Endodermal cell (in vitro differentiated cells): Measurements from ENCODE around the gene SPATA31C1. TPM values are rescaled to one million over a fixed set of nuclear protein-coding genes. Genes with fewer than 3 reads are reported as not detected.

Source experiments
- DNase-seq: peaks from one replicate; pipeline ENCODE4 v3.0.0-alpha.2; 2017
- H3K27ac ChIP-seq: 2 replicates; pipeline ENCODE4 v1.5.1; 2013; ENCODE audit warnings: mild to moderate bottlenecking, low read depth, low read length, moderate library complexity
- H3K27me3 ChIP-seq: 2 replicates; pipeline ENCODE4 v1.6.1; 2013; ENCODE audit warnings: mild to moderate bottlenecking, low read length, moderate library complexity; ENCODE audit not compliant: insufficient read depth, control insufficient read depth, poor library complexity, severe bottlenecking
- H3K36me3 ChIP-seq: 2 replicates; pipeline ENCODE4 v1.7.0; 2013; ENCODE audit warnings: mild to moderate bottlenecking, low read length, moderate library complexity; ENCODE audit not compliant: control insufficient read depth, insufficient read depth
- H3K4me1 ChIP-seq: one replicate; pipeline ENCODE4 v1.7.0; 2013; ENCODE audit warnings: low read length; ENCODE audit not compliant: control insufficient read depth, insufficient read depth
- H3K4me3 ChIP-seq: 2 replicates; pipeline ENCODE4 v1.5.1; 2013; ENCODE audit warnings: mild to moderate bottlenecking, low read length, moderate library complexity
- H3K9ac ChIP-seq: 2 replicates; pipeline ENCODE4 v1.6.1; 2013; ENCODE audit warnings: mild to moderate bottlenecking, low read length, moderate library complexity; ENCODE audit not compliant: poor library complexity, severe bottlenecking; ENCODE audit errors: extremely low read depth
- H3K9me3 ChIP-seq: 2 replicates; pipeline ENCODE4 v1.6.1; 2013; ENCODE audit warnings: mild to moderate bottlenecking, low read length, moderate library complexity; ENCODE audit not compliant: control insufficient read depth
- H3K27ac Mint-ChIP-seq: 2 replicates; pipeline ENCODE4 v1.8.0; 2020; ENCODE audit warnings: mixed read lengths
- H3K27me3 Mint-ChIP-seq: 2 replicates; pipeline ENCODE4 v1.8.0; 2021; ENCODE audit warnings: mild to moderate bottlenecking, mixed read lengths; ENCODE audit not compliant: insufficient read depth
- H3K36me3 Mint-ChIP-seq: 2 replicates; pipeline ENCODE4 v1.8.0; 2020; ENCODE audit warnings: low read depth, mixed read lengths
- H3K4me1 Mint-ChIP-seq: 2 replicates; pipeline ENCODE4 v1.8.0; 2020; ENCODE audit warnings: mixed read lengths
- H3K4me3 Mint-ChIP-seq: 2 replicates; pipeline ENCODE4 v1.8.0; 2020; ENCODE audit warnings: mild to moderate bottlenecking, moderate library complexity, mixed read lengths
- H3K9me3 Mint-ChIP-seq: 2 replicates; pipeline ENCODE4 v1.8.0; 2020; ENCODE audit warnings: mild to moderate bottlenecking, mixed read lengths
- WGBS, 2 experiments: methylation state at CpG; one replicate each; pipeline versions ENCODE4 v1.1.5 to v1.1.7; 2013; ENCODE audit warnings: missing lambda C conversion rate in 2 of 2, mixed read lengths in 1 of 2; ENCODE audit not compliant: insufficient coverage in 1 of 2, insufficient read length in 1 of 2; 5-methylcytosine and 5-hydroxymethylcytosine counted together
- total RNA-seq, 2 donors: library from RNA; stranded (reverse); fragmentation: NEBNext Ultra II Directional in 1 of 2; extraction: Animal tissue kit (Norgen Biotek cat#: 25700) in 1 of 2; gene quantifications; 2 replicates in 1 of 2; 3 replicates in 1 of 2; pipeline ENCODE4 v1.2.1, GENCODE V29; 2021
- TF ChIP-seq, protein P1 (sequence below): fragments of 200-600 bp; sonication (generic); conservative IDR thresholded peaks from 2 replicates; pipeline ENCODE4 v1.5.0; 2021; ENCODE audit warnings: antibody characterized with exemption, mild to moderate bottlenecking

The SPATA31C1 gene
- total RNA-seq, 2 donors from 2014 or later, result 0.09 TPM; not detected in 1

DNA sequence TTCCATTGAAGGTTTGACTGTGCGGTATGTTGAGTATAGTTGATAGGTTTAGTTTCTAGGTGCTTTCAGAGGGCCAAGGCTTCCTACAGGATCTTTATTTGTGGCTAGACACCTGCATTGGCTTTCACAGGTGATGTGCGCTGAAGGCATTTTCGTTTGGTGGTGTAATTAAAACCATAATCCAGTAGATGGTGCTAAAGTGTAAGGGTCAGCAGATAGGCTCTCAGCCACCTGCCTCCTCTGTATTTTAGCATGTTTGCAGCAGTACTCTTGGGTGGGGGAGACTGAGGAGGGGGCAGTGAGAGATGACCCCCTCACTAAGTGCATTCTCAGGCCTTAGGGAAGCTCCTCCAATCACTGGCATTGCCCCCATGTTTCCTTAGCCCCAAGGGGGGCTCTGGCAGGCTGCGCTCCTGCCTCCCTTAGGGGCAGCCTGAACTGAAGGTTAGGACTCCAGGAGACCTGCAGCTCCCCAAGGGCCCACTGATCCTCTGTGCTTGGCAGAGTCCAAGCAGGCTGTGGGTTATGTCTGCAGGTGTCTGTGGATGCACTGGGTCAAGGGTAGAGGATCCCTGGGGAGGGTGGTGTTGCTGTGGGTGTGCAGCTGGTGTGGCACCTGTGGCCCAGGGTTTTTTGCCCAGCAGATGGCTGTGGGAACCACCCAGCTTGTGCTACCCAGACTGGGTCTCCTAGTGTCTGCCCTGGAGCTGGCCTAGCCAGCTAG lies 33.2 kb downstream of the SPATA31C1 start:
- Mint-ChIP-seq H3K27me3 (peaks cover 4% of the 10 kb centered on the region), H3K4me3 (no peak overlapping the region), H3K9me3 (peaks cover 7% of the 10 kb centered on the region), H3K36me3 (no peaks in the 10 kb centered on the region), H3K4me1 (no peaks in the 10 kb centered on the region), H3K27ac (no peak overlapping the region)
- no peak overlapping the region for H3K9ac ChIP-seq
- H3K27me3 ChIP-seq, result no peaks in the 10 kb centered on the region
- no peaks in the 10 kb centered on the region for H3K36me3 ChIP-seq
- peaks cover 11% of the 10 kb centered on the region for H3K9me3 ChIP-seq
- H3K27ac ChIP-seq, result no peak overlapping the region
- no peaks in the 10 kb centered on the region for H3K4me1 ChIP-seq
- no peak overlapping the region for H3K4me3 ChIP-seq
- peak; percentile 67 for DNase-seq
- TF ChIP-seq, protein P1, sequence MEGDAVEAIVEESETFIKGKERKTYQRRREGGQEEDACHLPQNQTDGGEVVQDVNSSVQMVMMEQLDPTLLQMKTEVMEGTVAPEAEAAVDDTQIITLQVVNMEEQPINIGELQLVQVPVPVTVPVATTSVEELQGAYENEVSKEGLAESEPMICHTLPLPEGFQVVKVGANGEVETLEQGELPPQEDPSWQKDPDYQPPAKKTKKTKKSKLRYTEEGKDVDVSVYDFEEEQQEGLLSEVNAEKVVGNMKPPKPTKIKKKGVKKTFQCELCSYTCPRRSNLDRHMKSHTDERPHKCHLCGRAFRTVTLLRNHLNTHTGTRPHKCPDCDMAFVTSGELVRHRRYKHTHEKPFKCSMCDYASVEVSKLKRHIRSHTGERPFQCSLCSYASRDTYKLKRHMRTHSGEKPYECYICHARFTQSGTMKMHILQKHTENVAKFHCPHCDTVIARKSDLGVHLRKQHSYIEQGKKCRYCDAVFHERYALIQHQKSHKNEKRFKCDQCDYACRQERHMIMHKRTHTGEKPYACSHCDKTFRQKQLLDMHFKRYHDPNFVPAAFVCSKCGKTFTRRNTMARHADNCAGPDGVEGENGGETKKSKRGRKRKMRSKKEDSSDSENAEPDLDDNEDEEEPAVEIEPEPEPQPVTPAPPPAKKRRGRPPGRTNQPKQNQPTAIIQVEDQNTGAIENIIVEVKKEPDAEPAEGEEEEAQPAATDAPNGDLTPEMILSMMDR, result peak; percentile 81
- 55 to 100% methylated on average over 1 to 4 of the region's 4 CpGs for WGBS, 2 experiments

DNA sequence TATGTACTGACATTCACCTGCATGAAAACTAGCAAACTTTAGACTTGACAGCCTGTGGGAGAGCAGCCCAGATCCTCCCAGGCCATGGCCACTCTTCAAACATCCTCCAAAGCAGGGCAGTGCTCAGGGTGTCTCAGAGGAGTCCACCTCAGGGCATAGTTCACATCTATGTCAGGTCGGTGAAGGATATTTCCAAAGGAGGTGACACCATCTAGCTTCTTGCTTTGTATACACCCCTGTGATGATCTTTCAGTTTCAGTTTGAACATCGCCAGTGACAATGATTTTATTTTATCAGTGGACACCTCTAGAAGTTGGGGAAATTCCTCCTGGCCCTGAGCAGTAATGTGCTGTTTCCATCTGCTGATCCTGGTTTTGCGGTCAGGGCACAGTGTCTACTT lies 36.5 kb downstream of the SPATA31C1 start:
- no peaks in the 10 kb centered on the region for H3K36me3 ChIP-seq
- H3K9me3 Mint-ChIP-seq, result peaks cover 19% of the 10 kb centered on the region
- H3K27me3 ChIP-seq, result no peaks in the 10 kb centered on the region
- no peaks in the 10 kb centered on the region for H3K36me3 Mint-ChIP-seq
- DNase-seq, result no peak
- H3K4me3 ChIP-seq, result no peak overlapping the region
- no peak overlapping the region for H3K4me3 Mint-ChIP-seq
- WGBS, 2 experiments, result 94 to 100% methylated on average over 1 to 3 of the region's 3 CpGs
- no peak overlapping the region for H3K9ac ChIP-seq
- H3K9me3 ChIP-seq, result peaks cover 25% of the 10 kb centered on the region
- no peaks in the 10 kb centered on the region for H3K4me1 ChIP-seq
- H3K27ac Mint-ChIP-seq, result no peak overlapping the region
- H3K27me3 Mint-ChIP-seq, result peaks cover 6% of the 10 kb centered on the region
- TF ChIP-seq, protein P1, result no peak
- no peaks in the 10 kb centered on the region for H3K4me1 Mint-ChIP-seq
- no peak overlapping the region for H3K27ac ChIP-seq

DNA sequence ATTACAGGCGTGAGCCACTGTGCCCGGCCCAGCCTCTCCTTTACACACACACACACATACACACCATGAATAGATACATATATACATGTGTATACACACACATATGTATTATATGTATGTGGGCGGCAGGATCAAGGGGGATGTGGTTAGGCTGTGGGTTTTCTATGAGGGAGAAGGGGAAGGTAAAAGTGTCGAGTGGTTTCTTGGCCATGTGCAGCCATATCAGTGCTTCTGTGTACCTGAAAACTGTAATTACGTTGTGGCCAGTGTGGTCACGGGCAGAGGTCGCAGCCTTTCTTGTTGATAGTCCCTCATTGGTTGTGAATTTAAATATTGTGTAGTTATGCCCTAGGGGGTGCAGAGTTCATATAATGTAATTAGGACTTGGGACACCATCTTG lies 40.1 kb downstream of the SPATA31C1 start:
- TF ChIP-seq, protein P1, result no peak
- H3K4me3 Mint-ChIP-seq, result no peak overlapping the region
- DNase-seq, result no peak
- H3K36me3 Mint-ChIP-seq, result no peaks in the 10 kb centered on the region
- WGBS, 2 experiments, result 94 to 100% methylated on average over 1 to 5 of the region's 7 CpGs
- no peak overlapping the region for H3K27ac Mint-ChIP-seq
- peaks cover 6% of the 10 kb centered on the region for H3K27me3 Mint-ChIP-seq
- no peaks in the 10 kb centered on the region for H3K36me3 ChIP-seq
- peaks cover 26% of the 10 kb centered on the region for H3K9me3 Mint-ChIP-seq
- no peaks in the 10 kb centered on the region for H3K27me3 ChIP-seq
- no peak overlapping the region for H3K27ac ChIP-seq
- H3K4me3 ChIP-seq, result no peak overlapping the region
- no peaks in the 10 kb centered on the region for H3K4me1 ChIP-seq
- H3K9me3 ChIP-seq, result peaks cover 32% of the 10 kb centered on the region
- no peak overlapping the region for H3K9ac ChIP-seq
- no peaks in the 10 kb centered on the region for H3K4me1 Mint-ChIP-seq
